Loucy (cell line): ENCODE measurements around the gene TBC1D12.
A peak's percentile ranks its signal among the peaks of the same experiment; 100 is the strongest.

Source experiments
- H2AFZ ChIP-seq: fragments of 200-600 bp; sonication (generic); 2 replicates; pipeline ENCODE4 v1.6.0; 2016; ENCODE audit warnings: antibody characterized with exemption, mild to moderate bottlenecking, low read length, moderate library complexity
- H3F3A ChIP-seq: fragments of 200-600 bp; 2 replicates; pipeline ENCODE4 v1.6.0; 2016; ENCODE audit warnings: antibody characterized with exemption, low read depth, mild to moderate bottlenecking
- H3K27me3 ChIP-seq: fragments of 200-600 bp; sonication (generic); 2 replicates; pipeline ENCODE4 v1.6.1; 2014; ENCODE audit warnings: low read length, mild to moderate bottlenecking; ENCODE audit not compliant: insufficient read depth, poor library complexity, severe bottlenecking
- H3K36me3 ChIP-seq: fragments of 200-600 bp; sonication (generic); 2 replicates; pipeline ENCODE4 v1.6.1; 2016; ENCODE audit warnings: low read length; ENCODE audit not compliant: insufficient read depth
- H3K4me1 ChIP-seq: fragments of 200-600 bp; sonication (generic); 2 replicates; pipeline ENCODE4 v1.5.1; 2014; ENCODE audit warnings: low read length, mild to moderate bottlenecking; ENCODE audit not compliant: insufficient read depth, poor library complexity, severe bottlenecking
- H3K4me2 ChIP-seq: fragments of 200-600 bp; sonication (generic); 2 replicates; pipeline ENCODE4 v1.6.0; 2014; ENCODE audit warnings: antibody characterized with exemption, low read length, low read depth, mild to moderate bottlenecking; ENCODE audit not compliant: poor library complexity, severe bottlenecking
- H3K4me3 ChIP-seq: fragments of 200-600 bp; sonication (generic); 2 replicates; pipeline ENCODE4 v1.5.1; 2014; ENCODE audit warnings: low read length, mild to moderate bottlenecking, mixed read lengths; ENCODE audit not compliant: poor library complexity, severe bottlenecking
- H3K79me2 ChIP-seq: fragments of 200-600 bp; sonication (generic); 2 replicates; pipeline ENCODE4 v1.6.1; 2014; ENCODE audit warnings: low read length; ENCODE audit not compliant: insufficient read depth
- H3K9ac ChIP-seq: fragments of 200-600 bp; sonication (generic); 2 replicates; pipeline ENCODE4 v1.6.0; 2014; ENCODE audit warnings: mild to moderate bottlenecking, low read depth, low read length, moderate library complexity; ENCODE audit not compliant: poor library complexity, severe bottlenecking
- H3K9me2 ChIP-seq: fragments of 200-600 bp; sonication (generic); replicated peaks from 2 replicates; pipeline ENCODE4 v1.6.1; 2016; ENCODE audit warnings: low read depth, low read length, mixed read lengths
- H3K9me3 ChIP-seq: fragments of 200-600 bp; sonication (generic); 2 replicates; pipeline ENCODE4 v1.6.1; 2014; ENCODE audit warnings: mild to moderate bottlenecking, antibody characterized with exemption, low read length, low read depth; ENCODE audit not compliant: insufficient read depth
- H4K20me1 ChIP-seq: fragments of 200-600 bp; sonication (generic); 2 replicates; pipeline ENCODE4 v1.6.0; 2014; ENCODE audit warnings: antibody characterized with exemption, low read length, mild to moderate bottlenecking; ENCODE audit not compliant: insufficient read depth, poor library complexity, severe bottlenecking
- EZH2phosphoT487 ChIP-seq: fragments of 200-600 bp; IDR thresholded peaks from 2 replicates; pipeline ENCODE4 v1.6.1; 2018; ENCODE audit warnings: antibody characterized with exemption, mild to moderate bottlenecking, moderate library complexity, borderline replicate concordance
- TF ChIP-seq, protein P1 (sequence below): fragments of 200-600 bp; sonication (generic); conservative IDR thresholded peaks from 2 replicates; pipeline ENCODE4 v1.5.1; 2014; ENCODE audit warnings: mild to moderate bottlenecking, antibody characterized with exemption, low read length

Gene TBC1D12

DNA sequence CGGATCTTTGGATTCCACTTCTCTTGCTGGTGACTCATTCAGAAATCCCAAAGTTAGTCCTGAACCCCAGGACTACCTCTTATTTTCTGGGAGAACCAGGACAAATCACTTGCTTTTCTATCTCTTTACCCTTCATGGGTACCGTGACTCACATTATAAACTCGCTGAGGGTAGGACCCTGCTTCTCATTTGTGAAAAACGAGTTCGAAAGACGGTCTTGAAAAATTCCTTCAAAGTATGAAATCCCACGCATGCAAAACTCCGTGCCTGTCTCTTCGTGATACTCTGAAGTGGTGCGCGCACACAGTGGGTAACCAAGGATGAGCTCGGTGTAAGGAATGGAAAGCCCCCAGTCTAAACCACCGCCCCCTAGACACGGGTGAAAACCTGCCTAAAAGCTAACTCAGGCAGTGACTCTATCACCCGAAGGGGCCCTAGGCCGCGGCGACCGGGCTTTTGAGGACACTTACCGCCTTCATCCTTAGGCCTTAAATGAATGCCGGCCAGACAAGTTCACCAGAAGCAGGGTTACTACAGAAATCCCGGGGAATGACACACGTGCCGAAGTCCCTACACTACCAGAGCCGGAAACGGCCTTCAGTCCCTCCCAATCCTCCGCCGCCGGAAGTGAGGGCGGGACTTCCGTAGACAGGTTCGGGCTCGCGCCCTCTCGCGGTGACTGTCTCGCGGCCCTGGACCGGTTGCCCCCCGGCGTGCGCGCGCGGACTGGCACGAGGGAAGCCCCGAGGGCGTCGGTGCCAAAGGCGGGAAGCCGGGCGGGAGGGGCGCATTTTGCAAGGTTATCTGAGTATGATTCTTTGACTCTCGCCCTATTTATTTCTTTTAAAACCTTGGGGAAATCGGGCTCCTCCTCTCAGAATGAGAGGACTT lies 39.7 kb upstream of the TBC1D12 start, which contains the start of gene NOC3L:
Gene NOC3L, minus strand, starts transcription at position 580 of the 891 bp plus-strand sequence. Its CDS starts 101 bp downstream, at position 479.
- Histone ChIP-seq H3F3A (no peaks in the 10 kb centered on the region), H3K4me1 (peaks cover 34% of the 10 kb centered on the region), H3K9me2 (no peaks in the 10 kb centered on the region), H3K4me3 (peak within 1 kb of the TSS; percentile 84), H4K20me1 (no peaks in the 10 kb centered on the region), H3K9ac (peak within 1 kb of the TSS; percentile 83), H2AFZ (peak within 1 kb of the TSS; percentile 96), H3K27me3 (no peaks in the 10 kb centered on the region), H3K4me2 (peak within 1 kb of the TSS; percentile 98), H3K79me2 (peaks cover 35% of the 10 kb centered on the region), H3K9me3 (no peaks in the 10 kb centered on the region), H3K36me3 (no peaks in the 10 kb centered on the region)
- TF ChIP-seq EZH2phosphoT487: no peak
- TF ChIP-seq, protein P1, sequence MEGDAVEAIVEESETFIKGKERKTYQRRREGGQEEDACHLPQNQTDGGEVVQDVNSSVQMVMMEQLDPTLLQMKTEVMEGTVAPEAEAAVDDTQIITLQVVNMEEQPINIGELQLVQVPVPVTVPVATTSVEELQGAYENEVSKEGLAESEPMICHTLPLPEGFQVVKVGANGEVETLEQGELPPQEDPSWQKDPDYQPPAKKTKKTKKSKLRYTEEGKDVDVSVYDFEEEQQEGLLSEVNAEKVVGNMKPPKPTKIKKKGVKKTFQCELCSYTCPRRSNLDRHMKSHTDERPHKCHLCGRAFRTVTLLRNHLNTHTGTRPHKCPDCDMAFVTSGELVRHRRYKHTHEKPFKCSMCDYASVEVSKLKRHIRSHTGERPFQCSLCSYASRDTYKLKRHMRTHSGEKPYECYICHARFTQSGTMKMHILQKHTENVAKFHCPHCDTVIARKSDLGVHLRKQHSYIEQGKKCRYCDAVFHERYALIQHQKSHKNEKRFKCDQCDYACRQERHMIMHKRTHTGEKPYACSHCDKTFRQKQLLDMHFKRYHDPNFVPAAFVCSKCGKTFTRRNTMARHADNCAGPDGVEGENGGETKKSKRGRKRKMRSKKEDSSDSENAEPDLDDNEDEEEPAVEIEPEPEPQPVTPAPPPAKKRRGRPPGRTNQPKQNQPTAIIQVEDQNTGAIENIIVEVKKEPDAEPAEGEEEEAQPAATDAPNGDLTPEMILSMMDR: peak; percentile 98

DNA sequence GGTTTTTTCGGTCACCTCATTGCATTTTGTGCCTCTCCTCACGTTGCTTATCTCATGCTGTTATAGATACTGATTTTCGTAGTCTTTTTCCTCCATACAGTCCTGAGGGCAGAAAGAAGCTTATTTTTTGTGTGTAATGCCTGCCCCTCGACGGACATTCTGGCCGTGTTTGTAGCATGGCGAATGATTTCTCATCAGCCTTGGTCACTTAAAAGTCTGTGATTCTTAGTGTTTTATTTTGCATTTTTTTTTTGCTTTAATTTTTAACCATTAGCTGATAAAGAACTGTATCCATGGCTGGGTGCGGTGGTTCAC lies 39.1 kb upstream of the TBC1D12 start:
- H3F3A ChIP-seq: no peaks in the 10 kb centered on the region
- H3K9me2 ChIP-seq: no peaks in the 10 kb centered on the region
- peak overlapping the region; percentile 84 for H3K4me3 ChIP-seq
- H4K20me1 ChIP-seq: no peaks in the 10 kb centered on the region
- peak overlapping the region; percentile 96 for H2AFZ ChIP-seq
- no peaks in the 10 kb centered on the region for H3K36me3 ChIP-seq
- peaks cover 35% of the 10 kb centered on the region for H3K79me2 ChIP-seq
- peak overlapping the region; percentile 5 for H3K9ac ChIP-seq
- H3K9me3 ChIP-seq: no peaks in the 10 kb centered on the region
- peak overlapping the region; percentile 98 for H3K4me2 ChIP-seq
- H3K27me3 ChIP-seq: no peaks in the 10 kb centered on the region
- peaks cover 28% of the 10 kb centered on the region for H3K4me1 ChIP-seq
- TF ChIP-seq EZH2phosphoT487: no peak
- TF ChIP-seq, protein P1: no peak; the same call in 1 of the 2 replicates

DNA sequence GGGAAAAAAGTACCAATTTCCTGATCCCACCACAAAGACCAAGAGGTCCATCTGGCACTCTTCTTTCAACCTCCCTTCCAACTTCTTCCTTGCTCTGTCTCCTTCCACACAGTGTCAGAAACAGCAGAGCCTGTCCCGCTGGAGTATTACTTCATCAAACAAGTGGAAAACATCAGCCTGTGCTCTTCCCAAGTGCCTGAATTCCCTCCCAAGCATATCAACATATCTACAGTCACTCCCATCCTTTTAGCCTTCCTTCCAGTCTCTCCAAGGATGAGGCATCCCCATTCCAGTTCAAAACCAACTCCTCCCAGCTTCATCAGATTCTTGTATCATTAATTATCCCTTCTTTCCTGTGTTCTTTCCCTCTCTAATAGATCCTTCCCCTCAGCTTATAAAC lies 37.9 kb upstream of the TBC1D12 start:
- H3K79me2 ChIP-seq: peaks cover 26% of the 10 kb centered on the region
- TF ChIP-seq, protein P1: no peak
- no peak for TF ChIP-seq EZH2phosphoT487
- peaks cover 19% of the 10 kb centered on the region for H3K4me1 ChIP-seq
- no peaks in the 10 kb centered on the region for H3K9me3 ChIP-seq
- no peak overlapping the region for H3K4me3 ChIP-seq
- no peak overlapping the region for H3K9ac ChIP-seq
- H3K9me2 ChIP-seq: no peaks in the 10 kb centered on the region
- H4K20me1 ChIP-seq: no peaks in the 10 kb centered on the region
- no peaks in the 10 kb centered on the region for H3F3A ChIP-seq
- H3K36me3 ChIP-seq: no peaks in the 10 kb centered on the region
- no peaks in the 10 kb centered on the region for H3K27me3 ChIP-seq
- H3K4me2 ChIP-seq: no peak overlapping the region
- no peak overlapping the region for H2AFZ ChIP-seq
